ENCODE measurements around the gene HAS3. TPM values are rescaled to one million over a fixed set of nuclear protein-coding genes. Genes with fewer than 3 reads are reported as not detected.

The HAS3 gene
- total RNA-seq, 6 experiments from 2014 or later: 1.5 to 2.1 (median 1.5) TPM

GRCh38 chr16:69093974-69094373, 11.5 kb upstream of the HAS3 start:
- DNase-seq: no peak
- H3K36me3 Mint-ChIP-seq (ENCODE audit: low read depth): no peaks in the 10 kb centered on the region
- H3K9me3 Mint-ChIP-seq: no peaks in the 10 kb centered on the region

GRCh38 chr16:69094501-69094900, 11.0 kb upstream of the HAS3 start:
- H3K4me3 Mint-ChIP-seq: no peak overlapping the region
- no peaks in the 10 kb centered on the region for H3K36me3 Mint-ChIP-seq (ENCODE audit: low read depth)
- peaks cover 3% of the 10 kb centered on the region; the same call in 1 of the 2 replicates for H3K27me3 Mint-ChIP-seq (ENCODE audit: insufficient read depth)
- H3K9me3 Mint-ChIP-seq: no peaks in the 10 kb centered on the region
- no peak for TF ChIP-seq CTCF (IDR thresholded peaks at IDR 0.05)
- H3K27ac Mint-ChIP-seq: no peak overlapping the region
- H3K4me1 Mint-ChIP-seq (ENCODE audit: low read depth): peaks cover under 1% of the 10 kb centered on the region; the same call in 1 of the 2 replicates
- DNase-seq: no peak

More at GRCh38 chr16:69093974-69094373, 11.5 kb upstream of the HAS3 start:
- Mint-ChIP-seq H3K27ac (no peak overlapping the region), H3K4me3 (no peak overlapping the region), H3K27me3 (ENCODE audit: insufficient read depth) (peaks cover 3% of the 10 kb centered on the region; the same call in 1 of the 2 replicates), H3K4me1 (ENCODE audit: low read depth) (peaks cover 6% of the 10 kb centered on the region; the same call in 1 of the 2 replicates)
- TF ChIP-seq CTCF (IDR thresholded peaks at IDR 0.05): no peak

- Mint-ChIP-seq H3K27ac (no peak overlapping the region), H3K4me3 (no peak overlapping the region), H3K9me3 (no peaks in the 10 kb centered on the region), H3K4me1 (ENCODE audit: low read depth) (no peaks in the 10 kb centered on the region), H3K36me3 (ENCODE audit: low read depth) (no peaks in the 10 kb centered on the region), H3K27me3 (ENCODE audit: insufficient read depth) (peaks cover 3% of the 10 kb centered on the region; the same call in 1 of the 2 replicates)
- no peak for DNase-seq
- no peak for TF ChIP-seq CTCF (IDR thresholded peaks at IDR 0.05)
These were observed 10.3 kb upstream of the HAS3 start for GRCh38 chr16:69095193-69095592.

GRCh38 chr16:69100071-69100691, 5.3 kb upstream of the HAS3 start:
- Mint-ChIP-seq H3K9me3 (no peaks in the 10 kb centered on the region), H3K4me1 (ENCODE audit: low read depth) (peaks cover 16% of the 10 kb centered on the region), H3K27me3 (ENCODE audit: insufficient read depth) (peaks cover 5% of the 10 kb centered on the region), H3K36me3 (ENCODE audit: low read depth) (no peaks in the 10 kb centered on the region), H3K4me3 (no peak overlapping the region), H3K27ac (no peak overlapping the region)
- no peak for DNase-seq
- no peak for TF ChIP-seq CTCF (IDR thresholded peaks at IDR 0.05)

- Mint-ChIP-seq H3K4me3 (peak overlapping the region; percentile 73), H3K4me1 (ENCODE audit: low read depth) (peaks cover 22% of the 10 kb centered on the region), H3K27ac (no peak overlapping the region), H3K27me3 (ENCODE audit: insufficient read depth) (peaks cover 14% of the 10 kb centered on the region), H3K36me3 (ENCODE audit: low read depth) (peaks cover 5% of the 10 kb centered on the region), H3K9me3 (no peaks in the 10 kb centered on the region)
- no peak for DNase-seq
- TF ChIP-seq CTCF (IDR thresholded peaks at IDR 0.05): no peak
These were observed 1.2 kb downstream of the HAS3 start for GRCh38 chr16:69106491-69107315.
